GM12892 (cell line): Measurements from ENCODE around the gene RNF181.

Source experiments
- POLR2A ChIP-seq: IDR thresholded peaks from 2 replicates; pipeline ENCODE4 v1.6.1; 2011; ENCODE audit warnings: low read depth, low read length, control low read depth
- POLR2AphosphoS5 ChIP-seq: IDR thresholded peaks from 2 replicates; pipeline ENCODE4 v1.6.1; 2011; ENCODE audit warnings: low read depth, low read length, control low read depth

- TF ChIP-seq POLR2AphosphoS5, result no peak
- no peak for TF ChIP-seq POLR2A
These were observed 29.3 kb upstream of the RNF181 start for GRCh38 chr2:85566265-85566664.
